ENCODE results near the gene UTP15.

DNA sequence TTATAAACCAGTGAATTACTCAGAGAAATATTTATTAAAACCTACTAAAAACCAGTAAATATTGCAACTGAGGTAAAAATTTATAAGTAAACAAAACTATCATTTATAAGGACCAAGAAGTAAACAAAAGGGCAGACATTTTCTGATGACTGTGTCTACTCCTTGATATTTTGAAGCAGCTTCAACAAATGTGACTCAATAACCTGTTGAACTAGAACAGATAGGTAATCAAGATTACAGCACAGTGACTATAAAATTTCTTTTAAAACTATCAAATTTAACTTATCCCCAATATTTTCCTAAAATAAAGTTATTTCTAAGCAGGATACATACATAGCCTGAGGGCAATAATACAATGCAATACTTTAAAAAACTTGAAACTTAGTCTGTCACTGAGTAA, 12.9 kb upstream of the UTP15 start:
- no peak for TF ChIP-seq STAT1 (IDR thresholded peaks at IDR 0.05; ENCODE audit: unreplicated experiment)
- TF ChIP-seq, protein P1, sequence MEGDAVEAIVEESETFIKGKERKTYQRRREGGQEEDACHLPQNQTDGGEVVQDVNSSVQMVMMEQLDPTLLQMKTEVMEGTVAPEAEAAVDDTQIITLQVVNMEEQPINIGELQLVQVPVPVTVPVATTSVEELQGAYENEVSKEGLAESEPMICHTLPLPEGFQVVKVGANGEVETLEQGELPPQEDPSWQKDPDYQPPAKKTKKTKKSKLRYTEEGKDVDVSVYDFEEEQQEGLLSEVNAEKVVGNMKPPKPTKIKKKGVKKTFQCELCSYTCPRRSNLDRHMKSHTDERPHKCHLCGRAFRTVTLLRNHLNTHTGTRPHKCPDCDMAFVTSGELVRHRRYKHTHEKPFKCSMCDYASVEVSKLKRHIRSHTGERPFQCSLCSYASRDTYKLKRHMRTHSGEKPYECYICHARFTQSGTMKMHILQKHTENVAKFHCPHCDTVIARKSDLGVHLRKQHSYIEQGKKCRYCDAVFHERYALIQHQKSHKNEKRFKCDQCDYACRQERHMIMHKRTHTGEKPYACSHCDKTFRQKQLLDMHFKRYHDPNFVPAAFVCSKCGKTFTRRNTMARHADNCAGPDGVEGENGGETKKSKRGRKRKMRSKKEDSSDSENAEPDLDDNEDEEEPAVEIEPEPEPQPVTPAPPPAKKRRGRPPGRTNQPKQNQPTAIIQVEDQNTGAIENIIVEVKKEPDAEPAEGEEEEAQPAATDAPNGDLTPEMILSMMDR (conservative IDR thresholded peaks at IDR 0.05; ENCODE audit: low read depth in 2 of 2): no peak
- TF ChIP-seq, protein P2, sequence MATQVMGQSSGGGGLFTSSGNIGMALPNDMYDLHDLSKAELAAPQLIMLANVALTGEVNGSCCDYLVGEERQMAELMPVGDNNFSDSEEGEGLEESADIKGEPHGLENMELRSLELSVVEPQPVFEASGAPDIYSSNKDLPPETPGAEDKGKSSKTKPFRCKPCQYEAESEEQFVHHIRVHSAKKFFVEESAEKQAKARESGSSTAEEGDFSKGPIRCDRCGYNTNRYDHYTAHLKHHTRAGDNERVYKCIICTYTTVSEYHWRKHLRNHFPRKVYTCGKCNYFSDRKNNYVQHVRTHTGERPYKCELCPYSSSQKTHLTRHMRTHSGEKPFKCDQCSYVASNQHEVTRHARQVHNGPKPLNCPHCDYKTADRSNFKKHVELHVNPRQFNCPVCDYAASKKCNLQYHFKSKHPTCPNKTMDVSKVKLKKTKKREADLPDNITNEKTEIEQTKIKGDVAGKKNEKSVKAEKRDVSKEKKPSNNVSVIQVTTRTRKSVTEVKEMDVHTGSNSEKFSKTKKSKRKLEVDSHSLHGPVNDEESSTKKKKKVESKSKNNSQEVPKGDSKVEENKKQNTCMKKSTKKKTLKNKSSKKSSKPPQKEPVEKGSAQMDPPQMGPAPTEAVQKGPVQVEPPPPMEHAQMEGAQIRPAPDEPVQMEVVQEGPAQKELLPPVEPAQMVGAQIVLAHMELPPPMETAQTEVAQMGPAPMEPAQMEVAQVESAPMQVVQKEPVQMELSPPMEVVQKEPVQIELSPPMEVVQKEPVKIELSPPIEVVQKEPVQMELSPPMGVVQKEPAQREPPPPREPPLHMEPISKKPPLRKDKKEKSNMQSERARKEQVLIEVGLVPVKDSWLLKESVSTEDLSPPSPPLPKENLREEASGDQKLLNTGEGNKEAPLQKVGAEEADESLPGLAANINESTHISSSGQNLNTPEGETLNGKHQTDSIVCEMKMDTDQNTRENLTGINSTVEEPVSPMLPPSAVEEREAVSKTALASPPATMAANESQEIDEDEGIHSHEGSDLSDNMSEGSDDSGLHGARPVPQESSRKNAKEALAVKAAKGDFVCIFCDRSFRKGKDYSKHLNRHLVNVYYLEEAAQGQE (IDR thresholded peaks at IDR 0.05; ENCODE audit: unreplicated experiment): no peak
- no peak for TF ChIP-seq EZH2 (IDR thresholded peaks at IDR 0.05; ENCODE audit: low read depth, unreplicated experiment)
- no peak for TF ChIP-seq POLR2AphosphoS5 (IDR thresholded peaks at IDR 0.05; ENCODE audit: low read depth)
- no peak for TF ChIP-seq ZNF114 (CRISPR knock-in tag; IDR thresholded peaks at IDR 0.05)
- TF ChIP-seq CREB1 (CRISPR knock-in tag; IDR thresholded peaks at IDR 0.05; ENCODE audit: low read depth): no peak
- TF ChIP-seq, protein P3, sequence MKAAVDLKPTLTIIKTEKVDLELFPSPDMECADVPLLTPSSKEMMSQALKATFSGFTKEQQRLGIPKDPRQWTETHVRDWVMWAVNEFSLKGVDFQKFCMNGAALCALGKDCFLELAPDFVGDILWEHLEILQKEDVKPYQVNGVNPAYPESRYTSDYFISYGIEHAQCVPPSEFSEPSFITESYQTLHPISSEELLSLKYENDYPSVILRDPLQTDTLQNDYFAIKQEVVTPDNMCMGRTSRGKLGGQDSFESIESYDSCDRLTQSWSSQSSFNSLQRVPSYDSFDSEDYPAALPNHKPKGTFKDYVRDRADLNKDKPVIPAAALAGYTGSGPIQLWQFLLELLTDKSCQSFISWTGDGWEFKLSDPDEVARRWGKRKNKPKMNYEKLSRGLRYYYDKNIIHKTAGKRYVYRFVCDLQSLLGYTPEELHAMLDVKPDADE (IDR thresholded peaks at IDR 0.05): no peak
- no peak for TF ChIP-seq NANOG (IDR thresholded peaks at IDR 0.05; ENCODE audit: borderline replicate concordance)
- no peak for TF ChIP-seq ZNF331 (CRISPR knock-in tag; IDR thresholded peaks at IDR 0.05; ENCODE audit: low read depth)
- no peak for TF ChIP-seq EZH2phosphoT487 (IDR thresholded peaks at IDR 0.05; ENCODE audit: unreplicated experiment)
- TF ChIP-seq JUNB (IDR thresholded peaks at IDR 0.05; ENCODE audit: unreplicated experiment): no peak

All from GM23338 (cell line).